SH-SY5Y (cell line): ENCODE results near the gene FSCN2.

Experiments
- GATA2 ChIP-seq: IDR thresholded peaks from 2 replicates; pipeline ENCODE4 v1.6.1; 2011; ENCODE audit warnings: mild to moderate bottlenecking, low read depth, low read length
- GATA3 ChIP-seq: IDR thresholded peaks from 2 replicates; pipeline ENCODE4 v1.6.1; 2011; ENCODE audit warnings: low read depth, mild to moderate bottlenecking, low read length, moderate library complexity

DNA sequence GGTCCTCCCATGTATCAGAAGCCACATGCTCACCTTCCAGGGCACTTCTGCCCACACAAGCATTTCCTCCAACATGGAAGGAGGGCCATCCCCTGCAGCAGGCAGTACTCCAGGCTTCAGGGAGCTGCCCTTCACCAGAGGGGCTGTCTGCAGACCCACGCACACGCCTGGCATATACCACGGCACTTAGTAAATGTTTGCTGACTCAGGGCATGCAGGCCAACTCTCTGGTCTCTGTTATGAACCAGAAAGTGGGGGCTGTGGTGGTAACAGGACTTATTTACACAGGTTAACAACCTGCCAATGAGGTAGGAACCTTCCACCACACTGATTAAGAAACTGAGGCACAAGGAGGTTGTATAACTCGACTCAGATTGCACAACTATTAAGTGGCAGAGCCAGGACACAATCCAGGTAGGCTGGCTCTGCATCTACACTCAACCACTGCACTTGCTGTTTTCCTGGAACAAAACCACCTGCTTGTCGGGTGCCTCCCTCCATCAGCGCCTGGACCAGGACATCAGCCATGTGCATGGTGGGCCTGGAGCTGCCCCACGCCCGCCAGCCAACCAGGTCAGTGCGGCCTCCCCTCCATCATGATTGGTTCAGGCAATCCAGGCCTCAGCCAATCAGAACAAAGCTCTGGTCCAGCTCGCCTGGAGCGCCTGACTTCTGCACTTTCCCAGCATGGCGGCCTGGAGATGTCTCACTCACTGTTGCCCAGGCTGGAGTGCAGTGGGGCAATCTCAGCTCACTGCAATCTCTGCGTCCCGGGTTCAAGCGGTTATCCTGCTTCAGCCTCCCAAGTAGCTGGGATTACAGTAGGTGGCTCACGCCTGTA, 34.8 kb upstream of the FSCN2 start:
- TF ChIP-seq GATA2 (no peak), GATA3 (no peak)
